H9 (cell line): Measurements from ENCODE around the gene GPR146. TPM values are rescaled to one million over a fixed set of nuclear protein-coding genes. Genes with fewer than 3 reads are reported as not detected.

Source experiments
- DNase-seq: peaks from one replicate; pipeline ENCODE4 v3.0.0-alpha.2; 2017
- H2AFZ ChIP-seq: one replicate; pipeline ENCODE4 v1.6.1; 2013; ENCODE audit warnings: mild to moderate bottlenecking, low read length, control low read depth, moderate library complexity
- H2AK5ac ChIP-seq: 2 replicates; pipeline ENCODE4 v1.6.1; 2013; ENCODE audit warnings: low read length, control low read depth, mixed read lengths; ENCODE audit not compliant: insufficient read length
- H2BK120ac ChIP-seq: one replicate; pipeline ENCODE4 v1.6.1; 2013; ENCODE audit warnings: low read depth, mild to moderate bottlenecking, low read length, control low read depth, inconsistent platforms; ENCODE audit not compliant: poor library complexity, severe bottlenecking
- H2BK12ac ChIP-seq: 2 replicates; pipeline ENCODE4 v1.6.1; 2013; ENCODE audit warnings: low read length, control low read depth, mixed read lengths, low read depth; ENCODE audit not compliant: insufficient read length
- H2BK15ac ChIP-seq: 2 replicates; pipeline ENCODE4 v1.6.1; 2013; ENCODE audit warnings: low read depth, low read length, control low read depth
- H2BK20ac ChIP-seq: one replicate; pipeline ENCODE4 v1.6.1; 2013; ENCODE audit warnings: low read depth, mild to moderate bottlenecking, low read length, control low read depth, inconsistent platforms; ENCODE audit not compliant: poor library complexity, severe bottlenecking
- H2BK5ac ChIP-seq: 2 replicates; pipeline ENCODE4 v1.6.1; 2013; ENCODE audit warnings: low read length, control low read depth, mixed read lengths; ENCODE audit not compliant: insufficient read length
- H3K14ac ChIP-seq: 2 replicates; pipeline ENCODE4 v1.6.1; 2013; ENCODE audit warnings: low read length, control low read depth; ENCODE audit not compliant: insufficient read depth
- H3K18ac ChIP-seq: 2 replicates; pipeline ENCODE4 v1.6.1; 2013; ENCODE audit warnings: low read depth, mild to moderate bottlenecking, mixed read lengths, low read length, control low read depth; ENCODE audit not compliant: insufficient read length
- H3K23ac ChIP-seq: 2 replicates; pipeline ENCODE4 v1.6.1; 2013; ENCODE audit warnings: low read length, control low read depth, mixed read lengths, low read depth; ENCODE audit not compliant: insufficient read length
- H3K23me2 ChIP-seq: 2 replicates; pipeline ENCODE4 v1.6.1; 2013; ENCODE audit warnings: low read depth, mild to moderate bottlenecking, mixed read lengths, low read length, control low read depth; ENCODE audit not compliant: insufficient read length, poor library complexity, severe bottlenecking
- H3K27ac ChIP-seq: 2 replicates; pipeline ENCODE4 v1.5.1; 2013; ENCODE audit warnings: low read length, control low read depth, mixed read lengths, low read depth; ENCODE audit not compliant: insufficient read length
- H3K27me3 ChIP-seq: 2 replicates; pipeline ENCODE4 v1.6.1; 2013; ENCODE audit warnings: low read length, control low read depth, inconsistent platforms; ENCODE audit not compliant: insufficient read depth
- H3K4ac ChIP-seq: 2 replicates; pipeline ENCODE4 v1.6.1; 2013; ENCODE audit warnings: low read depth, mild to moderate bottlenecking, control low read depth, inconsistent platforms, low read length, moderate library complexity
- H3K4me1 ChIP-seq: 2 replicates; pipeline ENCODE4 v1.6.1; 2013; ENCODE audit warnings: low read length, control low read depth, inconsistent platforms; ENCODE audit not compliant: insufficient read depth
- H3K4me2 ChIP-seq: 2 replicates; pipeline ENCODE4 v1.6.1; 2013; ENCODE audit warnings: low read length, control low read depth, mixed read lengths; ENCODE audit not compliant: insufficient read length, insufficient read depth
- H3K56ac ChIP-seq: 2 replicates; pipeline ENCODE4 v1.6.1; 2013; ENCODE audit warnings: low read depth, mild to moderate bottlenecking, mixed read lengths, low read length, control low read depth; ENCODE audit not compliant: insufficient read length
- H3K79me1 ChIP-seq: 2 replicates; pipeline ENCODE4 v1.6.1; 2013; ENCODE audit warnings: low read depth, mild to moderate bottlenecking, moderate library complexity, low read length, control low read depth, inconsistent platforms; ENCODE audit not compliant: insufficient read depth, poor library complexity, severe bottlenecking
- H3K79me2 ChIP-seq: 2 replicates; pipeline ENCODE4 v1.6.1; 2013; ENCODE audit warnings: low read length, control low read depth, inconsistent platforms; ENCODE audit not compliant: insufficient read depth
- H3K9ac ChIP-seq: 2 replicates; pipeline ENCODE4 v1.6.1; 2013; ENCODE audit warnings: low read length, control low read depth, mixed read lengths; ENCODE audit not compliant: insufficient read length; ENCODE audit errors: extremely low read depth
- H3K9me3 ChIP-seq: one replicate; pipeline ENCODE4 v1.6.1; 2013; ENCODE audit warnings: low read depth, low read length, inconsistent platforms; ENCODE audit not compliant: control insufficient read depth
- H3T11ph ChIP-seq: one replicate; pipeline ENCODE4 v1.6.1; 2013; ENCODE audit warnings: mild to moderate bottlenecking, low read length, control low read depth, inconsistent platforms
- H4K20me1 ChIP-seq: one replicate; pipeline ENCODE4 v1.6.1; 2013; ENCODE audit not compliant: control insufficient read depth, insufficient read length, insufficient read depth
- H4K5ac ChIP-seq: 2 replicates; pipeline ENCODE4 v1.6.1; 2013; ENCODE audit warnings: low read depth, mild to moderate bottlenecking, mixed read lengths, low read length, control low read depth; ENCODE audit not compliant: insufficient read length
- H4K8ac ChIP-seq: replicated peaks from 2 replicates; pipeline ENCODE4 v1.6.1; 2013; ENCODE audit warnings: low read length, control low read depth, mixed read lengths, low read depth; ENCODE audit not compliant: insufficient read length
- H4K91ac ChIP-seq: 2 replicates; pipeline ENCODE4 v1.6.1; 2013; ENCODE audit warnings: low read depth, mild to moderate bottlenecking, moderate library complexity, mixed read lengths, low read length, control low read depth; ENCODE audit not compliant: insufficient read length
- H3K27ac Mint-ChIP-seq, 3 experiments: 2 replicates in 2 of 3; 3 replicates in 1 of 3; pipeline ENCODE4 v1.8.0; 2020 to 2021; ENCODE audit warnings: mixed read lengths in 3 of 3, mild to moderate bottlenecking in 1 of 3, moderate library complexity in 1 of 3
- H3K27me3 Mint-ChIP-seq: 2 replicates; pipeline ENCODE4 v1.8.0; 2021; ENCODE audit warnings: low read depth, mild to moderate bottlenecking, moderate library complexity, mixed read lengths
- H3K36me3 Mint-ChIP-seq, 3 experiments: 2 replicates in 2 of 3; 3 replicates in 1 of 3; pipeline ENCODE4 v1.8.0; 2020 to 2021; ENCODE audit warnings: low read depth in 3 of 3, mixed read lengths in 3 of 3; ENCODE audit not compliant: insufficient read depth in 1 of 3
- H3K4me1 Mint-ChIP-seq, 2 experiments: 2 replicates each; pipeline ENCODE4 v1.8.0; 2020; ENCODE audit warnings: mixed read lengths in 2 of 2
- H3K4me3 Mint-ChIP-seq, 2 experiments: 2 replicates in 1 of 2; 3 replicates in 1 of 2; pipeline ENCODE4 v1.8.0; 2020 to 2021; ENCODE audit warnings: mild to moderate bottlenecking in 2 of 2, mixed read lengths in 2 of 2, moderate library complexity in 1 of 2
- H3K9me3 Mint-ChIP-seq, 2 experiments: 2 replicates in 1 of 2; 3 replicates in 1 of 2; pipeline ENCODE4 v1.8.0; 2020; ENCODE audit warnings: mild to moderate bottlenecking in 2 of 2, mixed read lengths in 2 of 2, moderate library complexity in 1 of 2
- CTCF ChIP-seq: fragments of 200-600 bp; sonication (generic); conservative IDR thresholded peaks from 3 replicates; pipeline ENCODE4 v1.8.0; 2021; ENCODE audit warnings: antibody characterized with exemption, mild to moderate bottlenecking
- WGBS: extraction: QIAGEN DNeasy Blood & Tissue Kit; methylation state at CpG from one replicate; pipeline ENCODE4 v1.1.7; 2013; ENCODE audit warnings: missing lambda C conversion rate, low lambda C conversion rate, mixed read lengths; ENCODE audit not compliant: insufficient read length; ENCODE audit errors: extremely low coverage; 5-methylcytosine and 5-hydroxymethylcytosine counted together
- total RNA-seq: library from RNA; stranded (reverse); gene quantifications from 2 replicates; pipeline ENCODE4 v1.2.1, GENCODE V29; 2021

Gene GPR146
- total RNA-seq, 1 experiment from 2014 or later = 1.4 TPM

GRCh38 chr7:1085266-1085665 is 40.9 kb downstream of the GPR146 start:
- H4K91ac ChIP-seq = no peak overlapping the region
- no peaks in the 10 kb centered on the region for H3K79me2 ChIP-seq
- H3K4me2 ChIP-seq = no peak overlapping the region
- no peak overlapping the region for H3K18ac ChIP-seq
- no peak for DNase-seq
- no peak overlapping the region for H4K5ac ChIP-seq
- H3T11ph ChIP-seq = no peak overlapping the region
- no peak overlapping the region for H3K9ac ChIP-seq
- Mint-ChIP-seq H3K27me3 (no peaks in the 10 kb centered on the region), H3K9me3 (no peaks in the 10 kb centered on the region), H3K4me3 (no peak overlapping the region), H3K27ac (peak overlapping the region in 1 of 3 experiments; percentile 22; a peak in 1 of 7 replicates), H3K36me3 (peaks cover 0 to 3% (median 0%) of the 10 kb centered on the region in 3 experiments; a peak in 2 of 7 replicates), H3K4me1 (peaks cover 20 to 22% of the 10 kb centered on the region in 2 experiments)
- H3K56ac ChIP-seq = no peak overlapping the region
- H4K8ac ChIP-seq = no peak overlapping the region
- no peak overlapping the region for H2AK5ac ChIP-seq
- no peak overlapping the region for H2BK15ac ChIP-seq
- no CpG with 5 or more reads among the region's 10 CpGs for WGBS
- H3K9me3 ChIP-seq = no peaks in the 10 kb centered on the region
- H2BK12ac ChIP-seq = no peak overlapping the region
- no peak overlapping the region for H3K14ac ChIP-seq
- peaks cover 2% of the 10 kb centered on the region; the same call in 1 of the 2 replicates for H3K4me1 ChIP-seq
- no peaks in the 10 kb centered on the region for H3K27me3 ChIP-seq
- no peak overlapping the region for H3K4ac ChIP-seq
- H3K23me2 ChIP-seq = peaks cover 3% of the 10 kb centered on the region
- no peak overlapping the region for H3K23ac ChIP-seq
- no peak overlapping the region for H2BK5ac ChIP-seq
- no peak overlapping the region for H2BK20ac ChIP-seq
- no peak overlapping the region for H2BK120ac ChIP-seq
- no peaks in the 10 kb centered on the region for H3K79me1 ChIP-seq
- H4K20me1 ChIP-seq = no peaks in the 10 kb centered on the region
- TF ChIP-seq CTCF = no peak
- H3K27ac ChIP-seq = no peak overlapping the region
- no peak overlapping the region for H2AFZ ChIP-seq
